Mucosa of rectum (tissue), 2 donors: ENCODE measurements around the gene CACNA1A.

Source experiments
- H3K27ac ChIP-seq, 2 donors: one replicate each; pipeline ENCODE4 v1.7.0; 2013; ENCODE audit warnings: inconsistent platforms in 2 of 2, low read depth in 2 of 2, low read length in 2 of 2
- H3K27me3 ChIP-seq, 2 donors: one replicate each; pipeline ENCODE4 v1.7.0; 2013; ENCODE audit warnings: low read length in 2 of 2; ENCODE audit not compliant: control insufficient read depth in 2 of 2, insufficient read depth in 2 of 2
- H3K36me3 ChIP-seq, 2 donors: one replicate each; pipeline ENCODE4 v1.7.0; 2013; ENCODE audit warnings: low read length in 2 of 2; ENCODE audit not compliant: control insufficient read depth in 2 of 2, insufficient read depth in 2 of 2
- H3K4me1 ChIP-seq, 2 donors: one replicate each; pipeline ENCODE4 v1.7.0; 2013; ENCODE audit warnings: low read length in 2 of 2, mild to moderate bottlenecking in 1 of 2; ENCODE audit not compliant: control insufficient read depth in 2 of 2, insufficient read depth in 2 of 2
- H3K4me3 ChIP-seq, 2 donors: one replicate each; pipeline ENCODE4 v1.7.0; 2013; ENCODE audit warnings: low read length in 2 of 2
- H3K9ac ChIP-seq, 2 donors: one replicate each; pipeline ENCODE4 v1.7.0; 2013; ENCODE audit warnings: low read length in 2 of 2, low read depth in 1 of 2, mild to moderate bottlenecking in 1 of 2
- H3K9me3 ChIP-seq, 2 donors: one replicate each; pipeline ENCODE4 v1.7.0; 2013; ENCODE audit warnings: low read length in 2 of 2; ENCODE audit not compliant: control insufficient read depth in 2 of 2
- donor health status: healthy.
- donor health status: Normal muscosa, but diverticular disease.

Gene CACNA1A

GRCh38 chr19:13463296-13463695, 43.0 kb downstream of the CACNA1A start:
- Histone ChIP-seq H3K27ac (no peak overlapping the region), H3K4me1 (no peaks in the 10 kb centered on the region)

GRCh38 chr19:13461536-13461935, 44.7 kb downstream of the CACNA1A start:
- Histone ChIP-seq H3K4me1 (no peaks in the 10 kb centered on the region), H3K27me3 (no peaks in the 10 kb centered on the region), H3K9ac (no peak overlapping the region), H3K4me3 (no peak overlapping the region), H3K9me3 (no peaks in the 10 kb centered on the region), H3K27ac (no peak overlapping the region), H3K36me3 (no peaks in the 10 kb centered on the region)

More at GRCh38 chr19:13463296-13463695, 43.0 kb downstream of the CACNA1A start:
- no peaks in the 10 kb centered on the region for H3K27me3 ChIP-seq
- H3K9me3 ChIP-seq: no peaks in the 10 kb centered on the region
- no peaks in the 10 kb centered on the region for H3K36me3 ChIP-seq
- no peak overlapping the region for H3K9ac ChIP-seq
- H3K4me3 ChIP-seq: no peak overlapping the region

- Histone ChIP-seq H3K4me3 (no peak overlapping the region), H3K4me1 (no peaks in the 10 kb centered on the region), H3K9me3 (no peaks in the 10 kb centered on the region), H3K36me3 (no peaks in the 10 kb centered on the region), H3K27ac (no peak overlapping the region), H3K27me3 (no peaks in the 10 kb centered on the region), H3K9ac (no peak overlapping the region)
These were observed 46.2 kb downstream of the CACNA1A start for GRCh38 chr19:13460045-13460444.

GRCh38 chr19:13459351-13459750, 46.9 kb downstream of the CACNA1A start:
- Histone ChIP-seq H3K4me1 (no peaks in the 10 kb centered on the region), H3K4me3 (no peak overlapping the region), H3K27me3 (no peaks in the 10 kb centered on the region), H3K27ac (no peak overlapping the region), H3K36me3 (no peaks in the 10 kb centered on the region), H3K9ac (no peak overlapping the region), H3K9me3 (no peaks in the 10 kb centered on the region)

- no peaks in the 10 kb centered on the region for H3K27me3 ChIP-seq
- no peak overlapping the region for H3K4me3 ChIP-seq
- H3K9me3 ChIP-seq: peaks cover 0 to 8% of the 10 kb centered on the region in 2 donors
- no peaks in the 10 kb centered on the region for H3K4me1 ChIP-seq
- no peak overlapping the region for H3K9ac ChIP-seq
- H3K27ac ChIP-seq: no peak overlapping the region
- no peaks in the 10 kb centered on the region for H3K36me3 ChIP-seq
These were observed 54.8 kb downstream of the CACNA1A start for GRCh38 chr19:13451434-13451995.

DNA sequence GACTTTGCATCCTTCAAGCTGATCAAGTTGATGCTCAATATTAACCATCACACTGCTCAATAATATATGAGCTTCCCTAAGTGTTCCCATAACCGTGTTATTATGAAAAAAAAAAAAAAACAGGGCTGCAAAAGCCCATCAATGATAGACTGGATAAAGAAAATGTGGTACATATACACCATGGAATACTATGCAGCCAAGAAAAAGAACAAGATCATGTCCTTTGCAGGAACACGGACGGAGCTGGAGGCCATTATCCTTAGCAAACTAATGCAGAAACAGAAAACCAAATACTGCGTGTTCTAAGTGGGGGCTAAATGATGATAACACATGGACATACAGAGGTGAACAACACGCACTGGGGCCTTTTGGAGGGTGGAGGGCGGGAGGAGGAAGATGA, 58.3 kb downstream of the CACNA1A start:
- Histone ChIP-seq H3K9ac (no peak overlapping the region), H3K27ac (no peak overlapping the region), H3K4me3 (no peak overlapping the region), H3K36me3 (no peaks in the 10 kb centered on the region), H3K4me1 (no peaks in the 10 kb centered on the region), H3K9me3 (peaks cover 0 to 8% of the 10 kb centered on the region in 2 donors), H3K27me3 (no peaks in the 10 kb centered on the region)

DNA sequence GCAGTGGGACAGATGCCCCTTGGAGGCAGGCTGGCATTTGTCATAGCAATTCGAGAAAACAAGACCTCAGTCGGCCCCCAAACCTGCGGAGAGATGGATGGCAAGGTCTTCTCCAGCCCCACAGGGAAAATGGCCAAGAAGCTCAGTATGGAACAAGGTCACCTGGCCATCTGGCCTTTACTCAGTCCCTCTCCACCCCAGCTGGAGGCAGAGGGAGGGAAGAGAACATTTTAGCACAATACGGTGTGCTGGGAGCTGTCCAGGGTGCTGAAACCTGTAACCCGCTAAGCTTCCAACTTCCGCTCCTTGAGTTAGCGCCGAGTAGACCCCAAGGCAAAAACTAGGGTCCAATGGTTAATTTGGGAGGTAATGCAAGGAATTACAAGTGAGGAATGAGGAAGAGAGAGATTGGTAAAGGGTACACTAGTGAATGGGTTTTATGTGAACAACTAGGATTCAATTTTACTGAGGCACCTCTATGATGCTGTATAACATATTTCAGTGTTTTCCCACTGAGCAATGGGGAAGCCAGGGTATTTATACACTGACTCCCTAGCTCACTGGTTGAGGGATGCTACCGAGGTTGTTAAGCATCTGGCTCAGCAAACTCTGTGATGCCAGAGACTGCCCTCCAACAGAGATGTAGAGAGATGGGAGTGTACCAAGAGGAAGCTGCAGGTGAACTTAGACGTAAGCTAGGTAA, 64.3 kb downstream of the CACNA1A start:
- Histone ChIP-seq H3K27ac (no peak overlapping the region), H3K4me3 (no peak overlapping the region), H3K27me3 (no peaks in the 10 kb centered on the region), H3K9ac (no peak overlapping the region), H3K4me1 (no peaks in the 10 kb centered on the region), H3K36me3 (no peaks in the 10 kb centered on the region), H3K9me3 (no peaks in the 10 kb centered on the region)

GRCh38 chr19:13437919-13438618, 68.2 kb downstream of the CACNA1A start:
- Histone ChIP-seq H3K4me3 (no peak overlapping the region), H3K9me3 (no peaks in the 10 kb centered on the region), H3K9ac (no peak overlapping the region), H3K4me1 (no peaks in the 10 kb centered on the region), H3K27ac (no peak overlapping the region), H3K36me3 (no peaks in the 10 kb centered on the region), H3K27me3 (no peaks in the 10 kb centered on the region)

DNA sequence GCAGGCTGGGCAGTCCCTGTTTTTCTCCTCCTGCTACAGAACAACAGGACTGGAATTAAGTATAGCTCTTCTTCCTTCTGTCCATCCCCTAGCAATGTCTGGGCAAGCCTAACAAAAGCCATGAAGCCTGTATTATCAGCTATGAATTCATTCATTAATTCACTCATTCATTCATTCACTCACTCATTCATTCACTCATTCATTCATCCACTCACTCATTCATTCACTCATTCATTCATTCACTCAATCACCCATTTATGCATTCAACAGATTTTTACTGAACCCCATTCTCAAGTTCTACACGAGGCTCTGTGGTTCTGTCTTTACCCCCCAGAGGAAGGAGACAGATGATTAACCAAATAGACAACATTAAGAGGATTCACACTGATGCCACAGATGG, 69.9 kb downstream of the CACNA1A start:
- Histone ChIP-seq H3K4me1 (no peaks in the 10 kb centered on the region), H3K4me3 (no peak overlapping the region), H3K27me3 (no peaks in the 10 kb centered on the region), H3K9ac (no peak overlapping the region), H3K36me3 (no peaks in the 10 kb centered on the region), H3K27ac (no peak overlapping the region), H3K9me3 (no peaks in the 10 kb centered on the region)

DNA sequence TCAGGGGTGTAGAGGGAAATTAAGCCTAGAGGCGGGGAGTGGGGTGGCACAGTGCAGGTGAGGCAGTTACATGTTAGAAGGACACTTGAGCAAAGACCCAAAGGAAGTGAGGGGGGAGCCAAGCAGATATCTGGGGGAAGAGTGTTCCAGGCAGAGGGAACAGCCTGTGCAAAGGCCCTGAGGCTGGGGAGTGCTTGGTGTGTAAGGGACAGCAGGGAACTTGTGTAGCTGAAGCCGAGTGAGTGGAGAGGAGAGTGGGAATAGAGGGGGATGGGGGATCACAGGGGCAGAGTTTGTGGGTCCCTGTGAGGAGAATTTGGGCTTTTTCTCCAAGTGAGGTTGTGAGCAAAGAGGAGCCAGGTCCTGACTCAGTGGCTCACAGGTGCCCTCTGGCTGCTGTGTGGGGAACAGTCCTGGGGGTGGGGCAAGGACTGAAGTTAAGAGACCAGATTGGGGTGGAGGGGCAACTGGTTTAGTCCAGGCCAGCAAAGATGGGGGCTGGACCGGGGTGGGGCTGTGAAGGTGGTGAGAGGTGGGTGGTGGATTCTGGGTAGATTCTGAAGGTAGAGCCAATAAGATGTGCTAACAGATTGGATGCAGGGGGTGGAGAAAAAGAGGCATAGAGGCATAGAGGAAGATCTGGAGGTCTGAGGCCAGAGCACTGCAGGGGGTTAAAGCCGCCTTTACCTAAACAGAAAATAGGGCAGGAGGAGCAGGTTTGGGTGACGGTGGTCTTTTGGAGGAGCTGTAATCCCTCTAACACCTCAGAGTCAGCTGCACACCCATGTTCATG, 75.3 kb downstream of the CACNA1A start:
- Histone ChIP-seq H3K4me1 (no peaks in the 10 kb centered on the region), H3K36me3 (no peaks in the 10 kb centered on the region), H3K9me3 (no peaks in the 10 kb centered on the region), H3K27me3 (no peaks in the 10 kb centered on the region), H3K27ac (no peak overlapping the region), H3K4me3 (no peak overlapping the region), H3K9ac (no peak overlapping the region)
